SK-N-SH treated with all-trans-retinoic acid at 6 μM for 48 hours (cell line): ENCODE measurements around the gene NME7.
"Not testable (repeated sequence)": the region's sequence is repeated elsewhere in the genome, so short reads cannot be mapped to it uniquely, and the experiment has no call there.

ENCODE experiments used
- ATAC-seq: fragments of 200-7000 bp; cut with Tn5 transposase; 3 replicates; pipeline ENCODE4 v1.9.1; 2020; ENCODE audit warnings: mild to moderate bottlenecking, moderate library complexity
- ARNTL ChIP-seq: fragments of 450-650 bp; formaldehyde crosslinking; IDR thresholded peaks from 2 replicates; pipeline ENCODE4 v1.5.0; 2020; ENCODE audit warnings: low read depth, mild to moderate bottlenecking, moderate library complexity, borderline replicate concordance
- BACH2 ChIP-seq: fragments of 250-450 bp; sonication (Bioruptor Pico); IDR thresholded peaks from 2 replicates; pipeline ENCODE4 v1.9.0; 2021; ENCODE audit warnings: mild to moderate bottlenecking, borderline replicate concordance
- CREB5 ChIP-seq: fragments of 250-450 bp; sonication (Bioruptor Pico); IDR thresholded peaks from 2 replicates; pipeline ENCODE4 v1.5.1; 2020; ENCODE audit warnings: low read depth, mild to moderate bottlenecking, moderate library complexity
- CSDC2 ChIP-seq: fragments of 250-450 bp; sonication (Bioruptor Pico); IDR thresholded peaks from 2 replicates; pipeline ENCODE4 v1.5.0; 2020; ENCODE audit warnings: mild to moderate bottlenecking, moderate library complexity
- CSRNP3 ChIP-seq: fragments of 250-450 bp; sonication (Bioruptor Pico); IDR thresholded peaks from 2 replicates; pipeline ENCODE4 v1.5.1; 2021; ENCODE audit warnings: mild to moderate bottlenecking, moderate library complexity
- ESRRG ChIP-seq: fragments of 250-450 bp; sonication (Bioruptor Pico); IDR thresholded peaks from 2 replicates; pipeline ENCODE4 v1.6.1; 2021; ENCODE audit warnings: mild to moderate bottlenecking
- GLIS3 ChIP-seq: fragments of 250-450 bp; sonication (Bioruptor Pico); IDR thresholded peaks from 2 replicates; pipeline ENCODE4 v1.5.0; 2020; ENCODE audit warnings: mild to moderate bottlenecking, moderate library complexity
- ISL1 ChIP-seq: fragments of 250-450 bp; sonication (Bioruptor Pico); IDR thresholded peaks from 2 replicates; pipeline ENCODE4 v2.1.2; 2022; ENCODE audit warnings: mild to moderate bottlenecking, moderate library complexity
- OSR1 ChIP-seq: fragments of 250-450 bp; sonication (Bioruptor Pico); IDR thresholded peaks from 2 replicates; pipeline ENCODE4 v1.8.0; 2022; ENCODE audit warnings: moderate library complexity, mild to moderate bottlenecking, inconsistent platforms
- PATZ1 ChIP-seq: fragments of 250-450 bp; sonication (Bioruptor Pico); IDR thresholded peaks from 2 replicates; pipeline ENCODE4 v1.8.0; 2020; ENCODE audit warnings: mild to moderate bottlenecking, moderate library complexity, borderline replicate concordance
- POU6F1 ChIP-seq: fragments of 250-450 bp; sonication (Bioruptor Pico); IDR thresholded peaks from 2 replicates; pipeline ENCODE4 v1.8.0; 2021; ENCODE audit warnings: low read depth, mild to moderate bottlenecking, moderate library complexity, borderline replicate concordance
- PPARA ChIP-seq: fragments of 250-450 bp; sonication (Bioruptor Pico); IDR thresholded peaks from 2 replicates; pipeline ENCODE4 v1.5.0; 2020; ENCODE audit warnings: mild to moderate bottlenecking, borderline replicate concordance
- RARB ChIP-seq: fragments of 250-450 bp; sonication (Bioruptor Pico); IDR thresholded peaks from 2 replicates; pipeline ENCODE4 v1.8.0; 2021; ENCODE audit warnings: mild to moderate bottlenecking, moderate library complexity
- SNAI2 ChIP-seq: fragments of 250-450 bp; sonication (Bioruptor Pico); IDR thresholded peaks from 2 replicates; pipeline ENCODE4 v1.5.0; 2020; ENCODE audit warnings: mild to moderate bottlenecking, moderate library complexity
- TCF4 ChIP-seq: fragments of 250-450 bp; sonication (Bioruptor Pico); IDR thresholded peaks from 2 replicates; pipeline ENCODE4 v1.8.0; 2021; ENCODE audit warnings: mild to moderate bottlenecking, moderate library complexity, borderline replicate concordance
- TSHZ2 ChIP-seq: fragments of 250-450 bp; sonication (Bioruptor Pico); IDR thresholded peaks from 2 replicates; pipeline ENCODE4 v1.5.0; 2020; ENCODE audit warnings: mild to moderate bottlenecking, moderate library complexity
- ZC3H10 ChIP-seq: fragments of 250-450 bp; sonication (Bioruptor Pico); IDR thresholded peaks from 2 replicates; pipeline ENCODE4 v1.5.1; 2021; ENCODE audit warnings: mild to moderate bottlenecking, moderate library complexity
- ZFP3 ChIP-seq: fragments of 250-450 bp; sonication (Bioruptor Pico); IDR thresholded peaks from 2 replicates; pipeline ENCODE4 v1.5.0; 2020; ENCODE audit warnings: mild to moderate bottlenecking, moderate library complexity
- ZFP30 ChIP-seq: fragments of 450-650 bp; formaldehyde crosslinking; IDR thresholded peaks from 2 replicates; pipeline ENCODE4 v1.5.0; 2022; ENCODE audit warnings: mild to moderate bottlenecking, moderate library complexity
- ZNF565 ChIP-seq: fragments of 450-650 bp; formaldehyde crosslinking; conservative IDR thresholded peaks from 2 replicates; pipeline ENCODE4 v1.5.0; 2020; ENCODE audit warnings: low read depth, mild to moderate bottlenecking, moderate library complexity
- ZNF70 ChIP-seq: fragments of 450-650 bp; formaldehyde crosslinking; IDR thresholded peaks from 2 replicates; pipeline ENCODE4 v1.5.0; 2020; ENCODE audit warnings: mild to moderate bottlenecking, moderate library complexity
- ZNF8 ChIP-seq: fragments of 450-650 bp; formaldehyde crosslinking; IDR thresholded peaks from 2 replicates; pipeline ENCODE4 v1.5.0; 2020; ENCODE audit warnings: mild to moderate bottlenecking, moderate library complexity

NME7 gene

GRCh38 chr1:169340882-169341281, 26.7 kb downstream of the NME7 start:
- TF ChIP-seq ZFP30 (no peak), ZNF70 (CRISPR knock-in tag) (no peak), ARNTL (no peak), POU6F1 (no peak), TSHZ2 (CRISPR knock-in tag) (no peak), SNAI2 (CRISPR knock-in tag) (no peak), ZC3H10 (CRISPR knock-in tag) (no peak), BACH2 (no peak), PPARA (no peak), RARB (CRISPR knock-in tag) (no peak), OSR1 (CRISPR knock-in tag) (no peak), ZNF8 (CRISPR knock-in tag) (no peak), TCF4 (CRISPR knock-in tag) (no peak), ZFP3 (CRISPR knock-in tag) (no peak)
- no peak for ATAC-seq

GRCh38 chr1:169339773-169340172, 27.8 kb downstream of the NME7 start:
- ATAC-seq = no peak
- no peak for TF ChIP-seq TCF4 (CRISPR knock-in tag)
- TF ChIP-seq BACH2 = no peak
- TF ChIP-seq PPARA = no peak
- TF ChIP-seq ZFP3 (CRISPR knock-in tag) = no peak
- TF ChIP-seq ISL1 (CRISPR knock-in tag) = no peak
- TF ChIP-seq ESRRG (CRISPR knock-in tag) = no peak
- TF ChIP-seq ZNF70 (CRISPR knock-in tag) = no peak
- TF ChIP-seq CSDC2 = no peak

GRCh38 chr1:169338617-169339016, 29.0 kb downstream of the NME7 start:
- no peak for ATAC-seq
- TF ChIP-seq CSDC2 = no peak

- not testable (repeated sequence) for ATAC-seq
These were observed 30.5 kb downstream of the NME7 start for GRCh38 chr1:169336947-169337715.

GRCh38 chr1:169334727-169335126, 32.9 kb downstream of the NME7 start:
- ATAC-seq = not testable (repeated sequence)

- no peak for ATAC-seq
- TF ChIP-seq ZFP3 (CRISPR knock-in tag) = no peak
- TF ChIP-seq CSDC2 = no peak
- TF ChIP-seq ZFP30 = no peak
- no peak for TF ChIP-seq SNAI2 (CRISPR knock-in tag)
- no peak for TF ChIP-seq GLIS3
- TF ChIP-seq CSRNP3 (CRISPR knock-in tag) = no peak
- TF ChIP-seq ZNF565 (CRISPR knock-in tag) = no peak
- no peak for TF ChIP-seq ARNTL
- TF ChIP-seq RARB (CRISPR knock-in tag) = no peak
- TF ChIP-seq BACH2 = no peak
- no peak for TF ChIP-seq OSR1 (CRISPR knock-in tag)
- TF ChIP-seq ZNF70 (CRISPR knock-in tag) = no peak
- TF ChIP-seq POU6F1 = no peak
- no peak for TF ChIP-seq ESRRG (CRISPR knock-in tag)
- TF ChIP-seq ISL1 (CRISPR knock-in tag) = no peak
- TF ChIP-seq PPARA = no peak
- no peak for TF ChIP-seq PATZ1
- no peak for TF ChIP-seq CREB5 (CRISPR knock-in tag)
These were observed 36.7 kb downstream of the NME7 start for GRCh38 chr1:169330927-169331326.
